Hair follicular keratinocyte (primary cell): Measurements from ENCODE around the gene HSPA5. TPM values are rescaled to one million over a fixed set of nuclear protein-coding genes. Genes with fewer than 3 reads are reported as not detected.

ENCODE experiments used
- total RNA-seq: library from RNA; depleted of rRNA; stranded (reverse); fragments of >200 nt; gene quantifications from 2 replicates; pipeline ENCODE4 v1.2.3, GENCODE V29; 2015

HSPA5 gene
- total RNA-seq: 632 and 1,011 TPM in 2 replicates

DNA sequence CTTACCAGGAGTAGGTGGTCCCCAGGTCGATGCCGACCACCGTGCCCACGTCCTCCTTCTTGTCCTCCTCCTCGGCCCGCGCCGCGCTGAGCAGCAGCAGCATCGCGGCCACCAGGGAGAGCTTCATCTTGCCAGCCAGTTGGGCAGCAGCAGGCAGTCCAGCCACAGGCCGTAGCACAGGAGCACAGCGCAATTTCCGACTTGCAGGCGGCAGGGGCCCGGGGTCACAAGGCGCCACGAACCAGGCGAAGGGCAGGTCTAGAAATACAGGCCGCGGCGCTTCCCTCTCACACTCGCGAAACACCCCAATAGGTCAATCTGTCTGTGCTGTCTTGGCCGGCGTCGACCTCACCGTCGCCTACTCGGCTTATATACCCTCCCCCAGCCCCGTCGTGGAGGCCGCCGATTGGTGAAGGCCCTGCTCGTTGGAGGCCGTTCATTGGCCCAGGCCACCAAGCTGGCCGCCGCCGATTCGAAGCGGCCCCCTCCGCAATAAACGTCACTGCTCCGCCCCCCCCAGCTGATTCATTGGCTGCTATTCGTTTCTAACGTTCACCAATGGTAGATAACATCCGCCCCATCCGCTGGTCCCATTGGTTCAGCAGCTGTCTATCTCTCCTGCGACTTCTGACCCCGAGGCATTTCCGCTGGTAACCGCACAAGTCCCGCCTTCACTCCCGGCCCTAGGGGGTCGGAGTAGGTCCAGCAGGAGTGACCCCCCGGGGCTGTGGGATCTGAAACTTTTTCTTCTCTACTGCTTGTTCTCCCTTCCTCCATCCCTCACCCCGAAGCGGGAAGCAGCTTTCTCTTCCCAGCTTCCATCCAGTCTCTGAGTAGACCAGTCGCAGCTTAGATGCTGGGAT lies at the start of gene HSPA5:
Gene HSPA5 (minus strand): TSS at position 344 of the 863 bp plus-strand sequence. CDS start 217 bp downstream, at position 127.

DNA sequence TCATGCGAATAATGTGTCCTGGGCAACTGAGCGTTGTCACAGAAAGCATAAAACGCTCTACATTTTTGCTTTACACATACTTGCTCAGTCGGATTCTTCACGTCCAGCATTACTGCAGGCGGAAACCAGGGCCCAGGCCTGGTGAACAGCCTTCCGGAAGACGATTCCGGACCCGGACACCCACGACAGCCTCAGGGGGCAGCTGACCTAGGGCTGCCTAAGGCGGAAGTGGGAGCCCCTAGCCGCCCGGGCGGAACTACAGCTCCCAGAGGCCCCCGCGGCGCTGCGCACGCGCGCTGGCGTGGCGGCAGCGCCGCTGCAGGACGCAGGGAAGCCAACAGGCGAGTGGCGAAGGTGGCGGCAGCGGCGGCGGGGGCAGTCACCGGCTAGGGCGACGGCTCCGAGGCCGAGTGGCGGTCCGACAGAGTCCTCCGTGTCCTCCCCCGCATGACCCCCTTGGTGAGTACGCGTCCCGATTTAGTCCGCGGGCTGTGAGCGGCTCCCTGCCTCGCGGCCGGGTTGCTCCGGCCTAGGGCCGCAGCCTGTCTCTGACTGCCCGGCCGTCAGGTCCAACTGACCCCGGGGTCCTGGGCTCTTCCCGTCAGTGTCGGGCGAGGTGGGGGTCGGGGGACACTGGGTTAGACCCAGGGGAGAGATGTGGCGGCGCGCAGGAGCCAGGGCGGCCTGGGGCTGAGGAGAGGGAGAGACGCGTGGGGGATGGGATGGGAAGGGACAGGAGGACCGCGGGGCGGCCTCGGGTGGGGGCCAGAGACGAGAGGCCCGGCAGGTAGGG lies 20.6 kb upstream of the HSPA5 start, which contains the start of gene GAPVD1:
Gene GAPVD1 (plus strand): TSS at position 326 of the 793 bp plus-strand sequence. CDS start 37,096 bp downstream, outside the sequence.

GRCh38 chr9:125200216-125201047 lies 40.7 kb downstream of the HSPA5 start, which contains the start of gene RABEPK:
TSS of gene RABEPK (plus strand) at chr9:125200542. CDS start at chr9:125203014, 2,472 bp downstream.

DNA sequence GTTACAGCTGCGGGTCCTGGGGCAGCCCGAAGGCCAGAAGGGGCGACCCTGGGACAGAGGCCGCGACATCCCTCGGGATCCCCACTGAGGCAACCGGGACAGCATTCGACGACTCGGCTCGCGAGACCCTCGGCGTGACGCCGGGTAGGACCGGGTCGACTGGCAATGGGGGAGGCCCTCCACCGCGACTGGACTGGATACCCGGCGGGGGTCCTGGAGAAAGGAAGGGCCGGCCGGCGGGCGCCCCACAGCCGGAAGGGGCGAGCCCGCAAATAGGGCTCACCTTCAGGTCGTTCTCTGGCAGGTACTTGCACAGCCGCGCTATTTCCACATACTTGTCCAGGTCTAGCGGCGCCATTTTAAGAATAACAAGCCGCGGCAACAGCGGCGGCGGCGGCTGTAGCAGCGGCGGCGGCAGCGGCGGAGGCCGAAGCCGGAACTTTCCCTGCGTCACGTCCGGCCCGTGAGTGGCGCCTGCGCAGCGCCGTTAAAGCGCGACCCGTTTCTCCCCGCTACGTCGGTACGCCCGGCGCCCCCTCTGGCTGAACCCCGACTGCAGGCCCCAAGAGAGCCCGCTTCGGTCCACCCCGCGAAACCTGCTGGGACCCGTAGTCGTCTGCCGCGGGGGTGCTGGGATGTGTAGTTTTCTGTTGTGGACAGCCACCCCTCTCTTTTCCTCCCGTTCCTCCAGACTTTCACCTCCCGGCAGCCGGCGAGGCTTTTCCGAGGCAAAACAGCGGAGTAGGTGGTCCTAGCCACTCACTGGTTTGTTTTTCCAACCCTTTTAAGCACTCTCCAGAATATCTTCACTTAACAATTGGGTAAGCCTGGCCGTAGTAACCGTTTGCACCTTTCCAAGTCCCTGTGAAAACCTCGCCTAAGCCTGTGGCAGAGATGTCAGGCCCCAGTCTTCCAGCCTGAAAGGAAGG lies 51.5 kb downstream of the HSPA5 start, which contains the start of gene PPP6C:
Gene PPP6C (minus strand): TSS at position 443 of the 929 bp plus-strand sequence. CDS start 85 bp downstream, at position 358.

Other genes with a start within 250 kb of the HSPA5 start
- 1.6 and 2.1 TPM in 2 replicates for gene SCAI, start 97.8 kb downstream of the HSPA5 start, total RNA-seq
- gene PPP6C, start 51.5 kb downstream of the HSPA5 start, total RNA-seq: 20.5 and 23.4 TPM in 2 replicates
- gene RABEPK, start 40.8 kb downstream of the HSPA5 start, total RNA-seq: 16.2 and 28.4 TPM in 2 replicates
- gene GAPVD1, start 20.5 kb upstream of the HSPA5 start, total RNA-seq: 24.0 and 30.8 TPM in 2 replicates